SK-MEL-5 (cell line): ENCODE data around the gene PPP1R1A. TPM values are rescaled to one million over a fixed set of nuclear protein-coding genes. Genes with fewer than 3 reads are reported as not detected.
A peak's percentile ranks its signal among the peaks of the same experiment; 100 is the strongest.

ENCODE experiments used
- DNase-seq: peaks from one replicate; pipeline ENCODE4 v3.0.0-alpha.2; 2016; ENCODE audit warnings: low read depth, low spot score
- in situ Hi-C: cut with HindIII; loops from 2 replicates; pipeline ENCODE4 v1.10.0; 2016; ENCODE audit warnings: low sequenced_read_pairs, high pct_unique_total_duplicates, low pct_unique_long_range_greater_than_20kb
- polyA plus RNA-seq, 2 experiments: library from polyadenylated mRNA; depleted of rRNA; stranded (reverse); fragments of >200 nt; gene quantifications; 2 replicates each; pipeline ENCODE4 v1.2.3, GENCODE V29; 2015
- total RNA-seq: library from RNA; depleted of rRNA; stranded (reverse); fragments of >200 nt; shearing (Covaris generic); gene quantifications from 2 replicates; pipeline ENCODE4 v1.2.3, GENCODE V29; 2014; rRNA removed

PPP1R1A gene
- total RNA-seq: 0.35 TPM in 1 of 2 replicates, not detected in the other
- polyA plus RNA-seq (2015; cell fraction: cytosol; rRNA removed): 0.24 and 0.42 TPM in 2 replicates
- not detected in 2 replicates for polyA plus RNA-seq (2015; cell fraction: nucleus; rRNA removed)

GRCh38 chr12:54588110-54588889 is at the start of gene PPP1R1A:
PPP1R1A (minus strand) TSS chr12:54588659; CDS start chr12:54588488, 171 bp downstream.
- DNase-seq: no peak
- in situ Hi-C loops: no loop called here

GRCh38 chr12:54634795-54635194 is 46.3 kb upstream of the PPP1R1A start, which contains the start of gene LACRT:
LACRT (minus strand) TSS chr12:54634895; CDS start chr12:54634841, 54 bp downstream.
- in situ Hi-C loops: no loop called here
- no peak for DNase-seq

GRCh38 chr12:54631988-54632728 is 43.7 kb upstream of the PPP1R1A start:
- in situ Hi-C loops: no loop called here

GRCh38 chr12:54631551-54631950 is 43.1 kb upstream of the PPP1R1A start:
- in situ Hi-C loops: no loop called here
- DNase-seq: no peak

More at GRCh38 chr12:54631988-54632728, 43.7 kb upstream of the PPP1R1A start:
- DNase-seq: peak; percentile 18

- in situ Hi-C loops: no loop called here
- DNase-seq: no peak
Measured at GRCh38 chr12:54629925-54630324, 41.5 kb upstream of the PPP1R1A start.

GRCh38 chr12:54628186-54628846 is 39.9 kb upstream of the PPP1R1A start:
- no peak for DNase-seq
- in situ Hi-C loops: no loop called here

- in situ Hi-C loops: no loop called here
- DNase-seq: no peak
Measured at GRCh38 chr12:54627304-54627703, 38.8 kb upstream of the PPP1R1A start.

- DNase-seq: no peak
- in situ Hi-C loops: no loop called here
Measured at GRCh38 chr12:54625598-54625997, 37.1 kb upstream of the PPP1R1A start.

- in situ Hi-C loops: no loop called here
- DNase-seq: no peak
Measured at GRCh38 chr12:54624315-54625279, 36.1 kb upstream of the PPP1R1A start.

GRCh38 chr12:54622463-54623183 is 34.2 kb upstream of the PPP1R1A start:
- in situ Hi-C loops: no loop called here
- DNase-seq: peak; percentile 55

GRCh38 chr12:54616933-54617680 is 28.6 kb upstream of the PPP1R1A start:
- in situ Hi-C loops: no loop called here
- no peak for DNase-seq

GRCh38 chr12:54612225-54612750 is 23.8 kb upstream of the PPP1R1A start:
- in situ Hi-C loops: no loop called here

GRCh38 chr12:54611715-54612149 is 23.3 kb upstream of the PPP1R1A start:
- DNase-seq: no peak
- in situ Hi-C loops: no loop called here

More at GRCh38 chr12:54612225-54612750, 23.8 kb upstream of the PPP1R1A start:
- no peak for DNase-seq

- no peak for DNase-seq
- in situ Hi-C loops: no loop called here
Measured at GRCh38 chr12:54608769-54609168, 20.3 kb upstream of the PPP1R1A start.

GRCh38 chr12:54608156-54608555 is 19.7 kb upstream of the PPP1R1A start:
- in situ Hi-C loops: no loop called here

More at GRCh38 chr12:54608156-54608555, 19.7 kb upstream of the PPP1R1A start:
- DNase-seq: no peak
